22Rv1 (cell line): Measurements from ENCODE around the gene PRKCE.

Experiments
- ZFX ChIP-seq: fragments of 450-650 bp; IDR thresholded peaks from 2 replicates; pipeline ENCODE4 v1.6.1; 2017; ENCODE audit warnings: antibody characterized with exemption, borderline replicate concordance
- TF ChIP-seq, protein P1 (sequence below): fragments of 450-650 bp; IDR thresholded peaks from 2 replicates; pipeline ENCODE4 v1.5.1; 2017; ENCODE audit warnings: mild to moderate bottlenecking

DNA sequence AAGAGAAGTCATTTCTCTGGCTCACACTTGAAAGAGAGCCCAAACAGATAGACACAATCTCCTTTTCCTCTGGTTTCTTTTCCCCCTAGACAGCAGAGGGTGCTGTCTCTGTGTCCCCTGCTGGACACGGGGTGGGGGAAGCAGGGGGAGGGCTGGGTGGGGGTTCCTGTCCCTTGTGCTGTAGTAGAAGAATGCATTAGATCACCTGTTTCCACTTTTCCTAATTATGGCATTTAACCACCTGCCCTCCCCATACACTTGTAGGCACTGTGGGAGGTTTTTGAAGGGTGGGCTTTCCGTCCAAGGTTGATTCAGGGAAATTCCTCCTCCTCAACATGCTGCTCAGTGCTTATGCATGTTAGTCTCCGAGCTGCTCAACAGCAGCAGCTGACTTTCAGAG lies 439.5 kb downstream of the PRKCE start:
- TF ChIP-seq, protein P1, sequence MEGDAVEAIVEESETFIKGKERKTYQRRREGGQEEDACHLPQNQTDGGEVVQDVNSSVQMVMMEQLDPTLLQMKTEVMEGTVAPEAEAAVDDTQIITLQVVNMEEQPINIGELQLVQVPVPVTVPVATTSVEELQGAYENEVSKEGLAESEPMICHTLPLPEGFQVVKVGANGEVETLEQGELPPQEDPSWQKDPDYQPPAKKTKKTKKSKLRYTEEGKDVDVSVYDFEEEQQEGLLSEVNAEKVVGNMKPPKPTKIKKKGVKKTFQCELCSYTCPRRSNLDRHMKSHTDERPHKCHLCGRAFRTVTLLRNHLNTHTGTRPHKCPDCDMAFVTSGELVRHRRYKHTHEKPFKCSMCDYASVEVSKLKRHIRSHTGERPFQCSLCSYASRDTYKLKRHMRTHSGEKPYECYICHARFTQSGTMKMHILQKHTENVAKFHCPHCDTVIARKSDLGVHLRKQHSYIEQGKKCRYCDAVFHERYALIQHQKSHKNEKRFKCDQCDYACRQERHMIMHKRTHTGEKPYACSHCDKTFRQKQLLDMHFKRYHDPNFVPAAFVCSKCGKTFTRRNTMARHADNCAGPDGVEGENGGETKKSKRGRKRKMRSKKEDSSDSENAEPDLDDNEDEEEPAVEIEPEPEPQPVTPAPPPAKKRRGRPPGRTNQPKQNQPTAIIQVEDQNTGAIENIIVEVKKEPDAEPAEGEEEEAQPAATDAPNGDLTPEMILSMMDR: no peak
- TF ChIP-seq ZFX: no peak
